Transverse colon (tissue), 4 donors: ENCODE results near the gene PTGR3. TPM values are rescaled to one million over a fixed set of nuclear protein-coding genes. Genes with fewer than 3 reads are reported as not detected.

ENCODE experiments used
- DNase-seq: peaks from one replicate; pipeline ENCODE4 v3.0.0-alpha.2; 2019
- H3K27ac ChIP-seq, 4 donors: fragments of 200-600 bp; sonication (generic); 2 replicates each; pipeline ENCODE4 v1.5.1; 2016 to 2018; ENCODE audit warnings: inconsistent platforms in 4 of 4
- H3K27me3 ChIP-seq: fragments of 200-600 bp; sonication (generic); 2 replicates; pipeline ENCODE4 v1.5.1; 2017; ENCODE audit warnings: inconsistent platforms
- H3K36me3 ChIP-seq, 4 donors: fragments of 200-600 bp; sonication (generic); 2 replicates each; pipeline ENCODE4 v1.5.1; 2017 to 2019; ENCODE audit warnings: inconsistent platforms in 4 of 4
- H3K4me1 ChIP-seq, 4 donors: fragments of 200-600 bp; sonication (generic); 2 replicates each; pipeline ENCODE4 v1.5.1; 2017 to 2020; ENCODE audit warnings: inconsistent platforms in 4 of 4
- H3K4me3 ChIP-seq, 4 donors: fragments of 200-600 bp; sonication (generic); 1 replicate in 1 of 4; 2 replicates in 3 of 4; pipeline versions ENCODE4 v1.5.1 to v1.6.1; 2017 to 2019; ENCODE audit warnings: inconsistent platforms in 4 of 4
- H3K9me3 ChIP-seq, 2 donors: fragments of 200-600 bp; sonication (generic); 2 replicates each; pipeline ENCODE4 v1.5.1; 2017 to 2019; ENCODE audit warnings: inconsistent platforms in 2 of 2
- EP300 ChIP-seq: sonication (generic); formaldehyde crosslinking; IDR thresholded peaks from one replicate; pipeline ENCODE4 v1.6.1; 2017; ENCODE audit warnings: antibody characterized with exemption, low read depth
- POLR2A ChIP-seq: fragments of 450-650 bp; IDR thresholded peaks from one replicate; pipeline ENCODE4 v1.6.1; 2016; ENCODE audit warnings: antibody characterized with exemption, mild to moderate bottlenecking, moderate library complexity
- POLR2AphosphoS5 ChIP-seq, 3 donors: sonication (generic); formaldehyde crosslinking; IDR thresholded peaks; one replicate each; pipeline ENCODE4 v1.6.1; 2016; ENCODE audit warnings: antibody characterized with exemption in 3 of 3
- WGBS, 2 donors: methylation state at CpG; one replicate each; pipeline ENCODE4 v1.1.5; 2018; ENCODE audit warnings: low coverage in 1 of 2; 5-methylcytosine and 5-hydroxymethylcytosine counted together
- in situ Hi-C, 4 donors: fragments of 200-750 bp; cut with MboI; loops; one replicate each; pipeline versions ENCODE4 v1.15.0 to v1.15.1; 2017; ENCODE audit warnings: low sequenced_read_pairs in 3 of 4, low pct_ligation_motif_present in 1 of 4, low pct_unique_long_range_greater_than_20kb in 1 of 4
- intact Hi-C: fragments of 100-400 bp; cut with DNase I; formaldehyde crosslinking; loops from one replicate; pipeline ENCODE4 v1.15.1; 2023; ENCODE audit warnings: low total_unique reads
- total RNA-seq, 4 donors: library from RNA; depleted of rRNA; stranded (reverse); fragments of >200 nt; gene quantifications; one replicate each; pipeline ENCODE4 v1.1.0, GENCODE V29; 2016
- TF ChIP-seq, protein P1 (sequence below), 5 experiments: fragments of 200-600 bp in 3 of 5; fragments of 450-650 bp in 2 of 5; sonication (generic) in 3 of 5; IDR thresholded peaks; 1 replicate in 2 of 5; 2 replicates in 3 of 5; pipeline ENCODE4 v1.5.1; 2016 to 2017; ENCODE audit warnings: antibody characterized with exemption in 5 of 5, inconsistent platforms in 3 of 5, mild to moderate bottlenecking in 2 of 5, moderate library complexity in 1 of 5

PTGR3 gene
- total RNA-seq, 4 donors from 2014 or later = 10.1 to 45.9 (median 23.4) TPM

DNA sequence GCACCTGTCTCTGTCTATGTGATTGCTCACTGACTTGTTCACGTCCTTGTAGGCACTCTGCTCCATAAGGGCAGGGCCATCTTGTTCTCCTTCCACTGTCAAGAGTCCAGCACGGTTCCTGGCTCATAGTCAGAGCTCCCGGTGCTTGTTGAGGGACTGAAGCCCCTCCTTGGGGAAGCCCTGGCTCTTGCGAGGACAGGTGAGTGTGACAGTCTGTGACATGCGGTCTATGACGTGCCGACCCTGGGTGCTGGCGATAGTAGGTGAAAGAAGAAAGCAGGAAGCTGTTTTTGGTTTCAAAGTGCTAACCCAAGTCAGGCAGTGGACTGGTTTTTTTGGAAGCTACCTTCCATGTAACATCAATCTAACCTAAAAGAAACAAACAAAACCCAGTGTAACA lies 20.5 kb upstream of the PTGR3 start:
- 94% methylated on average over 8 of the region's 8 CpGs; no CpG with 5 or more reads in 1 of the 2 donors for whole genome bisulfite sequencing, 2 donors
- intact Hi-C loops (no loop called here), in situ Hi-C loops (no loop called here)
- no peaks in the 10 kb centered on the region for H3K27me3 ChIP-seq
- DNase-seq = no peak
- H3K27ac ChIP-seq = no peak overlapping the region
- H3K4me1 ChIP-seq = peaks cover 14 to 40% (median 19%) of the 10 kb centered on the region in 4 donors
- no peak overlapping the region for H3K4me3 ChIP-seq
- TF ChIP-seq POLR2AphosphoS5 (IDR thresholded peaks at IDR 0.05) = no peak
- H3K9me3 ChIP-seq = no peaks in the 10 kb centered on the region
- no peaks in the 10 kb centered on the region for H3K36me3 ChIP-seq

DNA sequence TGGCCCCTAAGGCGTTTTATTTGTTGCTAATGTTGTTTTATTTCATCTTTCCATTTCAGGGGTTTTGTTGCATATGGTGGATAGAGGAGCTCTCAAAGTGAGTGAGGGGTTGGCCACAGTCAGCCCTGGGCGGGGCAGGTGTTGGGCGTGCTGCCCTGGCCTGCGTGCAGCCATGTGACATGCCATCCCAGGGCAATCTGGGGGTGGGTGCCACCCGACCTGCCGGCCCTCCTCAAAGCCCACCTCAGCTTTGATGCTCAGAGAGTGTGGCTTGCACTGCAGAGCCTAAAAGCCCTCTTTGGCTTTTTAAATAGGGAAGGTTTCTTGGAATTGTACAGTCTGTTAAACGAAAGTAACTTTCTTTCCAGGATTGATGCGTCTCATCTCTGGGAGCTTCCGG lies 20.0 kb upstream of the PTGR3 start:
- TF ChIP-seq, protein P1, sequence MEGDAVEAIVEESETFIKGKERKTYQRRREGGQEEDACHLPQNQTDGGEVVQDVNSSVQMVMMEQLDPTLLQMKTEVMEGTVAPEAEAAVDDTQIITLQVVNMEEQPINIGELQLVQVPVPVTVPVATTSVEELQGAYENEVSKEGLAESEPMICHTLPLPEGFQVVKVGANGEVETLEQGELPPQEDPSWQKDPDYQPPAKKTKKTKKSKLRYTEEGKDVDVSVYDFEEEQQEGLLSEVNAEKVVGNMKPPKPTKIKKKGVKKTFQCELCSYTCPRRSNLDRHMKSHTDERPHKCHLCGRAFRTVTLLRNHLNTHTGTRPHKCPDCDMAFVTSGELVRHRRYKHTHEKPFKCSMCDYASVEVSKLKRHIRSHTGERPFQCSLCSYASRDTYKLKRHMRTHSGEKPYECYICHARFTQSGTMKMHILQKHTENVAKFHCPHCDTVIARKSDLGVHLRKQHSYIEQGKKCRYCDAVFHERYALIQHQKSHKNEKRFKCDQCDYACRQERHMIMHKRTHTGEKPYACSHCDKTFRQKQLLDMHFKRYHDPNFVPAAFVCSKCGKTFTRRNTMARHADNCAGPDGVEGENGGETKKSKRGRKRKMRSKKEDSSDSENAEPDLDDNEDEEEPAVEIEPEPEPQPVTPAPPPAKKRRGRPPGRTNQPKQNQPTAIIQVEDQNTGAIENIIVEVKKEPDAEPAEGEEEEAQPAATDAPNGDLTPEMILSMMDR (IDR thresholded peaks at IDR 0.05) = no peak
- TF ChIP-seq POLR2AphosphoS5 (IDR thresholded peaks at IDR 0.05) (no peak), EP300 (no peak), POLR2A (no peak)
- Histone ChIP-seq H3K4me3 (no peak overlapping the region), H3K36me3 (no peaks in the 10 kb centered on the region), H3K27me3 (no peaks in the 10 kb centered on the region), H3K9me3 (no peaks in the 10 kb centered on the region), H3K27ac (no peak overlapping the region), H3K4me1 (peaks cover 14 to 45% (median 20%) of the 10 kb centered on the region in 4 donors)
- 97 to 100% methylated on average over 1 to 9 of the region's 9 CpGs for WGBS, 2 donors
- in situ Hi-C loops = no loop called here
- intact Hi-C loops = no loop called here
- DNase-seq = no peak

DNA sequence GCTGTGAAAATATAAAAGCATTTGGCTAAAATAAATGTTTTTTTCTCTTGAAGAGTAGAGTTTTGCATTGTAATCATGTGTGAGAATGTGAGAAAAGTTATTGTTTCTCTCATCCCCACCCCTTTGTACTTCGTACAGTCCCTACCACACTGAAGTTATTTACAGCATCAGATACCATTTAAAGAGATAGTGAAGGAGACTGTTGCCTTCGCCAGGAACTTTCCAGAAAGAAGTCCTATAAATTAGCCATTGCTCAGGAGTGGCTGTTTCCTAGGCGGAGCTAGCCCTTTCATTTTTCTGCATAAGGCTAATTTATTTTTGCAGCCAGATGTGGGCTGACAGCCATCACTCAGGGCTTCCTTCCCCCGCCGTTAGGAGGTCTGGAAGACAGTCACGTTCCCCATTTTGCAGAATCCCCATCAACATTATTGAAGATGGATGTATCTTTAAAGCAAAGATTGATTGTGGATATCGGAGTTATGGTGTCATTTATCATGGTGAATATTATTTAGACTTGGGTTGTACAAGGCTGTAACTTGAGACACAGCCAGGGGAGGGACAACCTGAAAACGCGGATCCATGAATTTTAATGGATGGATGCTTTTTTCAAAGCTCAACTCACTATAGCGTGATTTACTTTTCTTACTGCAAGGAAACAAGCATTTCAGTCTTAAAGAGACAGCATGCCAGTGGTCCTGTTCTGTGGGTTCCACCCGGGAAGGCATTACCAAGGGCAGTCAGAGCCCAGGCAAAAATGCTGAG lies 18.8 kb upstream of the PTGR3 start:
- in situ Hi-C loops = no loop called here
- no peak for TF ChIP-seq EP300
- TF ChIP-seq, protein P1 (IDR thresholded peaks at IDR 0.05) = no peak
- no peak for TF ChIP-seq POLR2AphosphoS5 (IDR thresholded peaks at IDR 0.05)
- TF ChIP-seq POLR2A = no peak
- peak overlapping the region in 1 of 4 donors; percentile 22 for H3K4me3 ChIP-seq

GRCh38 chr18:75226956-75227316 lies 18.0 kb upstream of the PTGR3 start:
- H3K4me1 ChIP-seq = peaks cover 14 to 52% (median 24%) of the 10 kb centered on the region in 4 donors
- 67 to 81% methylated on average over 1 to 5 of the region's 5 CpGs for whole genome bisulfite sequencing, 2 donors
- peak overlapping the region; percentile 10 to 52 (median 28) for H3K27ac ChIP-seq
- H3K36me3 ChIP-seq = no peaks in the 10 kb centered on the region
- peak overlapping the region in 1 of 4 donors; percentile 22 for H3K4me3 ChIP-seq
- intact Hi-C loops (no loop called here), in situ Hi-C loops (no loop called here)
- H3K27me3 ChIP-seq = no peaks in the 10 kb centered on the region
- no peak for DNase-seq
- no peaks in the 10 kb centered on the region for H3K9me3 ChIP-seq
- TF ChIP-seq POLR2A = no peak
- no peak for TF ChIP-seq POLR2AphosphoS5 (IDR thresholded peaks at IDR 0.05)
- TF ChIP-seq EP300 = no peak
- TF ChIP-seq, protein P1 (IDR thresholded peaks at IDR 0.05) = no peak

More for the DNA sequence above, 18.8 kb upstream of the PTGR3 start:
- intact Hi-C loops = no loop called here
- Histone ChIP-seq H3K4me1 (peaks cover 14 to 52% (median 24%) of the 10 kb centered on the region in 4 donors), H3K36me3 (no peaks in the 10 kb centered on the region), H3K27me3 (no peaks in the 10 kb centered on the region), H3K27ac (peak overlapping the region; percentile 10 to 52 (median 28)), H3K9me3 (no peaks in the 10 kb centered on the region)
- WGBS, 2 donors = 48 to 57% methylated on average over 6 to 11 of the region's 11 CpGs
- no peak for DNase-seq
